ENCODE measurements around the gene ZNF24.

GRCh38 chr18:35345950-35346349 lies 1.7 kb upstream of the ZNF24 start:
- TF ChIP-seq CTCF (IDR thresholded peaks at IDR 0.05) = no peak
- TF ChIP-seq POLR2A (IDR thresholded peaks at IDR 0.05) = no peak
